ENCODE results near the gene ITPK1. TPM values are rescaled to one million over a fixed set of nuclear protein-coding genes. Genes with fewer than 3 reads are reported as not detected.

ITPK1 gene
- total RNA-seq, 1 experiment from 2014 or later, result 38.5 TPM

DNA sequence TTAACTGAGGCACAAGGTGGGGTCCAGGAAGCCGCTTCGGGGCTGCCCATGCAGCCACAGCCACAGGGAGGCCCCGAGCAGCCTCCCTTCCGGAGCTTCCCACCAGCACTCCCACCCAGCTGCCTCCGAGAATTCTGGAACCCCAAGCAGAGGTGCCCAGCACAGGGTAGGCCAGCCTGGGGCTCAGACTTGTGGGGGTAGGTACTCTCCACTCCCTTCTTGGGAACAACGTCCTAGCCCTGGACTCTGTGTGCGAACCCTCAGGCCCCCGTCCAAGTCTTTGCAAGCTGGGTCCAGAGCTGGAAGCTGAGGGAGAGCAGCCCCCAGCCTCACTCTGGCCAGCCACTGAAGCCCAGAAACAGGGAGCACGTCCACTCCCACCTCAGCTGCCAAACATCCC, 16.1 kb downstream of the ITPK1 start:
- BruUV-seq (replicated peaks), result no TSS peak
- no peak overlapping the region for H3K4me3 ChIP-seq (ENCODE audit: low read depth, low read length, poor library complexity, severe bottlenecking)
- no peaks in the 10 kb centered on the region for H3K4me1 ChIP-seq (ENCODE audit: insufficient read depth, low read length, poor library complexity, severe bottlenecking)
- DNase-seq (ENCODE audit: low spot score), result no peak
- ChIA-PET CTCF (no interaction called here), POLR2A (ENCODE audit: low non-redundant PET) (no interaction called here)
- H3K36me3 ChIP-seq (ENCODE audit: insufficient read depth, low read length, poor library complexity, severe bottlenecking), result no peaks in the 10 kb centered on the region
- TF ChIP-seq, protein P1, sequence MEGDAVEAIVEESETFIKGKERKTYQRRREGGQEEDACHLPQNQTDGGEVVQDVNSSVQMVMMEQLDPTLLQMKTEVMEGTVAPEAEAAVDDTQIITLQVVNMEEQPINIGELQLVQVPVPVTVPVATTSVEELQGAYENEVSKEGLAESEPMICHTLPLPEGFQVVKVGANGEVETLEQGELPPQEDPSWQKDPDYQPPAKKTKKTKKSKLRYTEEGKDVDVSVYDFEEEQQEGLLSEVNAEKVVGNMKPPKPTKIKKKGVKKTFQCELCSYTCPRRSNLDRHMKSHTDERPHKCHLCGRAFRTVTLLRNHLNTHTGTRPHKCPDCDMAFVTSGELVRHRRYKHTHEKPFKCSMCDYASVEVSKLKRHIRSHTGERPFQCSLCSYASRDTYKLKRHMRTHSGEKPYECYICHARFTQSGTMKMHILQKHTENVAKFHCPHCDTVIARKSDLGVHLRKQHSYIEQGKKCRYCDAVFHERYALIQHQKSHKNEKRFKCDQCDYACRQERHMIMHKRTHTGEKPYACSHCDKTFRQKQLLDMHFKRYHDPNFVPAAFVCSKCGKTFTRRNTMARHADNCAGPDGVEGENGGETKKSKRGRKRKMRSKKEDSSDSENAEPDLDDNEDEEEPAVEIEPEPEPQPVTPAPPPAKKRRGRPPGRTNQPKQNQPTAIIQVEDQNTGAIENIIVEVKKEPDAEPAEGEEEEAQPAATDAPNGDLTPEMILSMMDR (conservative IDR thresholded peaks at IDR 0.05; ENCODE audit: low read depth, low read length), result no peak
- no peak for TF ChIP-seq EZH2 (IDR thresholded peaks at IDR 0.05; ENCODE audit: borderline replicate concordance, low read depth, low read length, poor library complexity, severe bottlenecking)
- no peaks in the 10 kb centered on the region for H3K27me3 ChIP-seq (replicated peaks; ENCODE audit: insufficient read depth, low read depth, low read length, poor library complexity)
- intact Hi-C loops (cut with micrococcal nuclease; ENCODE audit: unreplicated experiment), result no loop called here
- no peak overlapping the region for H3K27ac ChIP-seq (ENCODE audit: low read depth, low read length, poor library complexity, severe bottlenecking)
- H3K9me3 ChIP-seq (ENCODE audit: low read depth, low read length, poor library complexity, severe bottlenecking), result no peaks in the 10 kb centered on the region

DNA sequence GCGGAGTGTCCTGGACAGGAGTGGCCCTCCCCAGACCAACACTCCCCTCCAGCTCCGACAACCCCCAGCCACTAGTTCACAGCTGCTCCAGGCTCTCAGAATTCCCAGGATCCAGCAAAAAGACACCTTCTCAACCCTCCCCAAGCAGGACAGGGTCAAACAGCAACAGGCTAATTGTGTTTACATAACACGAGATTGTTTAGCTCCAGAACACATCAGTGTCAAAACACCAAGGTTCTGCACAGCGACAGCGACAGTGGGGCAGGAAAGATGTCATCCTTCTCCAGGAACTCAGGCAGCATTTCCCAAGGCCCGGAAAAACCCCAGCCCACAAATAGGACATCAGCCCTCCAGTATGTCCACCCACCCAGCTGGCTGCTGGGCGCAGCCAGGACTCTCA, 16.5 kb downstream of the ITPK1 start:
- no peaks in the 10 kb centered on the region for H3K36me3 ChIP-seq (ENCODE audit: insufficient read depth, low read length, poor library complexity, severe bottlenecking)
- no peak overlapping the region for H3K4me3 ChIP-seq (ENCODE audit: low read depth, low read length, poor library complexity, severe bottlenecking)
- ChIA-PET CTCF (no interaction called here), POLR2A (ENCODE audit: low non-redundant PET) (no interaction called here)
- intact Hi-C loops (cut with micrococcal nuclease; ENCODE audit: unreplicated experiment), result no loop called here
- TF ChIP-seq, protein P1 (conservative IDR thresholded peaks at IDR 0.05; ENCODE audit: low read depth, low read length), result no peak
- no peak for TF ChIP-seq EZH2 (IDR thresholded peaks at IDR 0.05; ENCODE audit: borderline replicate concordance, low read depth, low read length, poor library complexity, severe bottlenecking)
- no peaks in the 10 kb centered on the region for H3K9me3 ChIP-seq (ENCODE audit: low read depth, low read length, poor library complexity, severe bottlenecking)
- no TSS peak for BruUV-seq (replicated peaks)
- H3K4me1 ChIP-seq (ENCODE audit: insufficient read depth, low read length, poor library complexity, severe bottlenecking), result no peaks in the 10 kb centered on the region
- no peak for DNase-seq (ENCODE audit: low spot score)
- no peaks in the 10 kb centered on the region for H3K27me3 ChIP-seq (replicated peaks; ENCODE audit: insufficient read depth, low read depth, low read length, poor library complexity)
- H3K27ac ChIP-seq (ENCODE audit: low read depth, low read length, poor library complexity, severe bottlenecking), result no peak overlapping the region

DNA sequence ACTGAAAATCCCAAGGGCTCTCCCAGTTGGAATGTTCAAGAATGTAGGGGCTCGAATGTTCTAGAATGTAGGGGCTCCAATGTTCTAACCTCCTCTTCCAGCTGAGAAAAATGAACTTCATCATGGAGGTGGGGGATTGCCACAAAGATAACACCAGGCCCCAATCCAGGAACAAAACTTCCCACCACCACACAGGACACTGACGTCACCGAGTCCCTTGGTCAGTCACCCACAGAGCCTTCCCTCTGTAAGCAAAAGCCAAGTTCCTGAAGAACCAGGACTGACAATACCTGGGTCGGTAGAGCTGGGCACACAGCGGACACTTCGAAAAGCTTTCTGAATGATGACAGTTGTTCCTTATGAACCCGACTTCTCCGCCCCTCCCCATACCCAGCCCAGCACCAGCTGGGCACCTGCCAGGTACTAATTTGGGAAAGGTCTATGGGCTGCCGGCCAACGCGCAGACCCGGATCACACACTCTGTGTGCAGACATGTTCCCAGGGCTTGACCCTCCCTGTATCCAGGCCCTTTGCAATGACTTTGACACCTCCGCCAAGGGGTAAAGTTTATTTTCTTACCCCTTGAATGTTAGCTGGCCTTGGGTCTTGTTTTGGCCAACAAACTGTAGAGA, 18.9 kb downstream of the ITPK1 start:
- ChIA-PET CTCF (no interaction called here), POLR2A (ENCODE audit: low non-redundant PET) (no interaction called here)
- no peak for TF ChIP-seq EZH2 (IDR thresholded peaks at IDR 0.05; ENCODE audit: borderline replicate concordance, low read depth, low read length, poor library complexity, severe bottlenecking)
- TF ChIP-seq, protein P1 (conservative IDR thresholded peaks at IDR 0.05; ENCODE audit: low read depth, low read length), result no peak
- Histone ChIP-seq H3K9me3 (ENCODE audit: low read depth, low read length, poor library complexity, severe bottlenecking) (no peaks in the 10 kb centered on the region), H3K4me3 (ENCODE audit: low read depth, low read length, poor library complexity, severe bottlenecking) (no peak overlapping the region), H3K27ac (ENCODE audit: low read depth, low read length, poor library complexity, severe bottlenecking) (no peak overlapping the region), H3K36me3 (ENCODE audit: insufficient read depth, low read length, poor library complexity, severe bottlenecking) (no peaks in the 10 kb centered on the region), H3K27me3 (replicated peaks; ENCODE audit: insufficient read depth, low read depth, low read length, poor library complexity) (no peaks in the 10 kb centered on the region), H3K4me1 (ENCODE audit: insufficient read depth, low read length, poor library complexity, severe bottlenecking) (no peaks in the 10 kb centered on the region)
- DNase-seq (ENCODE audit: low spot score), result no peak
- intact Hi-C loops (cut with micrococcal nuclease; ENCODE audit: unreplicated experiment), result no loop called here
- no TSS peak for BruUV-seq (replicated peaks)

All from A673 (cell line).